HG03520 (cell line): Measurements from ENCODE around the gene PDPK1.

ENCODE experiments used
- ATAC-seq: cut with Tn5 transposase; IDR thresholded peaks from one replicate; pipeline ENCODE4 v1.9.1; 2021; ENCODE audit warnings: mild to moderate bottlenecking, moderate library complexity; ENCODE audit not compliant: unreplicated experiment

PDPK1 gene

GRCh38 chr16:2505695-2506094 lies 32.1 kb upstream of the PDPK1 start:
- ATAC-seq, result no peak

- ATAC-seq, result no peak
These were observed 30.7 kb upstream of the PDPK1 start for GRCh38 chr16:2507052-2507659.

- no peak for ATAC-seq
These were observed 30.2 kb upstream of the PDPK1 start for GRCh38 chr16:2507665-2508064.

- ATAC-seq, result no peak
These were observed 29.0 kb upstream of the PDPK1 start for GRCh38 chr16:2508722-2509400.

- no peak for ATAC-seq
These were observed 26.6 kb upstream of the PDPK1 start for GRCh38 chr16:2511128-2511800.

GRCh38 chr16:2511996-2512734 lies 25.7 kb upstream of the PDPK1 start:
- no peak for ATAC-seq

GRCh38 chr16:2512735-2513404 lies 25.0 kb upstream of the PDPK1 start:
- ATAC-seq, result no peak

GRCh38 chr16:2513405-2514332 lies 24.2 kb upstream of the PDPK1 start, which contains the start of gene ATP6V0C:
Gene ATP6V0C, plus strand, starts transcription at chr16:2513952. Its CDS starts 152 bp downstream, at chr16:2514104.
- peak; percentile 65 for ATAC-seq

GRCh38 chr16:2514333-2515179 lies 23.3 kb upstream of the PDPK1 start:
- no peak for ATAC-seq

GRCh38 chr16:2515180-2515851 lies 22.5 kb upstream of the PDPK1 start:
- ATAC-seq, result no peak

GRCh38 chr16:2516391-2517240 lies 21.2 kb upstream of the PDPK1 start:
- ATAC-seq, result no peak

- ATAC-seq, result no peak
These were observed 19.7 kb upstream of the PDPK1 start for GRCh38 chr16:2517954-2518605.

- ATAC-seq, result no peak
These were observed 18.8 kb upstream of the PDPK1 start for GRCh38 chr16:2518823-2519710.

- ATAC-seq, result no peak
These were observed 18.1 kb upstream of the PDPK1 start for GRCh38 chr16:2519711-2520080.

- ATAC-seq, result peak; percentile 33
These were observed 17.6 kb upstream of the PDPK1 start, which contains the start of gene AMDHD2 for GRCh38 chr16:2520097-2520783. Gene AMDHD2, plus strand, starts transcription at chr16:2520371. Its CDS starts 88 bp downstream, at chr16:2520459.
